ENCODE measurements around the gene DOCK8. TPM values are rescaled to one million over a fixed set of nuclear protein-coding genes. Genes with fewer than 3 reads are reported as not detected.
"Not testable (repeated sequence)": the region's sequence is repeated elsewhere in the genome, so short reads cannot be mapped to it uniquely, and the experiment has no call there.

Gene DOCK8
- total RNA-seq, 2 donors from 2014 or later: 18.7 to 19.3 TPM

DNA sequence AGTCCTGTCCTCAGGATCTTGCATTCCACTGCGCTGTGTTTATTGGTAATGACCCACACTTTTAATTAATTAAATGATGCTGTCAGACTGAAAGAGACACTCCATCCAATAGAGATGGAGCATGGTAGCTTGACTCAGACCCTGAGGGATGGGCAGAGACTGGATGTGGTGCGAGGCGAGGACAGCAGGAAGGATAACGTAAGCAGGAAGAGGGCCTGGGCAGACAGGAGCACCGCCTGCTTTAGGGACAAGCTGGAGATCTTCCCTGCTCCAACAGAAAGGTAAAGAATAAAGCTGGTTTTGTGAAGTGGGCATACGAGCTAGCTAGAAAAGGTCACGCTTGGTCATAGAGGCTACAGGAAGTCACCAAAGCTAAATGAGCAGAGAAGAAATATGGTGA, 3.6 kb upstream of the DOCK8 start:
- ATAC-seq (ENCODE audit: insufficient number of reproducible peaks, low FRiP score, low read depth) (no peak), DNase-seq (ENCODE audit: low spot score) (no peak)
- H3K9me3 ChIP-seq: no peaks in the 10 kb centered on the region
- H3K4me3 ChIP-seq: no peak overlapping the region
- no peaks in the 10 kb centered on the region for H3K36me3 ChIP-seq
- no peaks in the 10 kb centered on the region for H3K27me3 ChIP-seq (replicated peaks; ENCODE audit: insufficient read depth)
- TF ChIP-seq, protein P1, sequence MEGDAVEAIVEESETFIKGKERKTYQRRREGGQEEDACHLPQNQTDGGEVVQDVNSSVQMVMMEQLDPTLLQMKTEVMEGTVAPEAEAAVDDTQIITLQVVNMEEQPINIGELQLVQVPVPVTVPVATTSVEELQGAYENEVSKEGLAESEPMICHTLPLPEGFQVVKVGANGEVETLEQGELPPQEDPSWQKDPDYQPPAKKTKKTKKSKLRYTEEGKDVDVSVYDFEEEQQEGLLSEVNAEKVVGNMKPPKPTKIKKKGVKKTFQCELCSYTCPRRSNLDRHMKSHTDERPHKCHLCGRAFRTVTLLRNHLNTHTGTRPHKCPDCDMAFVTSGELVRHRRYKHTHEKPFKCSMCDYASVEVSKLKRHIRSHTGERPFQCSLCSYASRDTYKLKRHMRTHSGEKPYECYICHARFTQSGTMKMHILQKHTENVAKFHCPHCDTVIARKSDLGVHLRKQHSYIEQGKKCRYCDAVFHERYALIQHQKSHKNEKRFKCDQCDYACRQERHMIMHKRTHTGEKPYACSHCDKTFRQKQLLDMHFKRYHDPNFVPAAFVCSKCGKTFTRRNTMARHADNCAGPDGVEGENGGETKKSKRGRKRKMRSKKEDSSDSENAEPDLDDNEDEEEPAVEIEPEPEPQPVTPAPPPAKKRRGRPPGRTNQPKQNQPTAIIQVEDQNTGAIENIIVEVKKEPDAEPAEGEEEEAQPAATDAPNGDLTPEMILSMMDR (IDR thresholded peaks at IDR 0.05): no peak
- H3K4me1 ChIP-seq (ENCODE audit: control insufficient read depth in 1 of 2, low read depth in 2 of 2): no peaks in the 10 kb centered on the region
- H3K27ac ChIP-seq: no peak overlapping the region

- no peak overlapping the region for H3K4me3 ChIP-seq
- H3K9me3 ChIP-seq: no peaks in the 10 kb centered on the region
- TF ChIP-seq, protein P1 (IDR thresholded peaks at IDR 0.05): no peak
- H3K4me1 ChIP-seq (ENCODE audit: control insufficient read depth in 1 of 2, low read depth in 2 of 2): no peaks in the 10 kb centered on the region
- H3K27ac ChIP-seq: no peak overlapping the region
- no peaks in the 10 kb centered on the region for H3K36me3 ChIP-seq
- ATAC-seq (ENCODE audit: insufficient number of reproducible peaks, low FRiP score, low read depth) (no peak), DNase-seq (ENCODE audit: low spot score) (no peak)
- H3K27me3 ChIP-seq (replicated peaks; ENCODE audit: insufficient read depth): no peaks in the 10 kb centered on the region
These were observed 3.1 kb upstream of the DOCK8 start for GRCh38 chr9:211557-211956.

DNA sequence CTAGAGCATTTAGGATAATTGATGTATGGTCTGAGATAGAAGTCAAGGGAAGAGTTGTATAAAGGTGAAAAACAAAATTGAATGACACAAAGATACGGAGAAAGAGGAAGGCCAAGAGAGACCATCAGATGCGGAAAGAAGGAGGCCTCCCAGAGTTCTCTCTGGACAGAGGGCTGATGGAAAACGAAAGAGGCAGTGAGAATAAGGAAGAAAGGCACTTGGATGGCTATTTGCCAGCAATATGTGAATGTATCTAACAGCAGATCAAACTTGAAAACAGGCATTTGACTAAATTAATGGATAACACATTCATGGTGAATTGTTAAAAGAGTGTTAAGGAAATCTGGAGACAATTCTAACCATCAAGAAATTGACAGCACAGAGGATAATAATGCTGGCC, 2.4 kb upstream of the DOCK8 start:
- no peaks in the 10 kb centered on the region for H3K4me1 ChIP-seq (ENCODE audit: control insufficient read depth in 1 of 2, low read depth in 2 of 2)
- H3K4me3 ChIP-seq: no peak overlapping the region
- H3K9me3 ChIP-seq: no peaks in the 10 kb centered on the region
- ATAC-seq (ENCODE audit: insufficient number of reproducible peaks, low FRiP score, low read depth) (no peak), DNase-seq (ENCODE audit: low spot score) (no peak)
- TF ChIP-seq, protein P1 (IDR thresholded peaks at IDR 0.05): no peak
- H3K27ac ChIP-seq: no peak overlapping the region
- no peaks in the 10 kb centered on the region for H3K27me3 ChIP-seq (replicated peaks; ENCODE audit: insufficient read depth)
- H3K36me3 ChIP-seq: no peaks in the 10 kb centered on the region

DNA sequence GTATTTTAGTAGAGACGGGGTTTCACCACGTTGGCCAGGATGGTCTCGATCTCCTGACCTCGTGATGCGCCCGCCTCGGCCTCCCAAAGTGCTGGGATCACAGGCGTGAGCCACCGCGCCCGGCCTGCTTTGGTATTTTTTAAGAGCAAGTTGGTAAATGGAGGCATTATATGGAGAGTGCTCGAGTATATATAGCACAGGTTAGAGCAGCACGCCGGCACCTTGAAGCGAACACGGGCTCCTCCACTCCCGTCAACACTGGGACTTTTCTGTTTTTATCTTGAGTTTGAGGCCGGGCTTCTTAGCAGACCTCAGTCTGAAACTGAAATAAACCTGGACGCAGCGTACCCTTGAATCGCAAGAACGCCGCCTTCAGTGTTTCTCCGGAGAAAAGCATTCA, 764 bp upstream of the DOCK8 start:
- not testable (repeated sequence) for ATAC-seq (ENCODE audit: insufficient number of reproducible peaks, low FRiP score, low read depth); H3K4me1 ChIP-seq (ENCODE audit: control insufficient read depth in 1 of 2, low read depth in 2 of 2); H3K9me3 ChIP-seq; H3K27me3 ChIP-seq (replicated peaks; ENCODE audit: insufficient read depth); DNase-seq (ENCODE audit: low spot score); H3K36me3 ChIP-seq
- H3K27ac ChIP-seq: peak overlapping the region in 1 of 2 donors; percentile 54
- H3K4me3 ChIP-seq: peak overlapping the region; percentile 68

GRCh38 chr9:214351-214647, 366 bp upstream of the DOCK8 start:
- ATAC-seq (ENCODE audit: insufficient number of reproducible peaks, low FRiP score, low read depth) (no peak), DNase-seq (ENCODE audit: low spot score) (no peak)
- no peaks in the 10 kb centered on the region for H3K36me3 ChIP-seq
- peak overlapping the region; percentile 68 for H3K4me3 ChIP-seq
- H3K27ac ChIP-seq: peak overlapping the region in 1 of 2 donors; percentile 54
- no peaks in the 10 kb centered on the region for H3K27me3 ChIP-seq (replicated peaks; ENCODE audit: insufficient read depth)
- H3K4me1 ChIP-seq (ENCODE audit: control insufficient read depth in 1 of 2, low read depth in 2 of 2): no peaks in the 10 kb centered on the region
- TF ChIP-seq, protein P1 (IDR thresholded peaks at IDR 0.05): no peak
- H3K9me3 ChIP-seq: no peaks in the 10 kb centered on the region

DNA sequence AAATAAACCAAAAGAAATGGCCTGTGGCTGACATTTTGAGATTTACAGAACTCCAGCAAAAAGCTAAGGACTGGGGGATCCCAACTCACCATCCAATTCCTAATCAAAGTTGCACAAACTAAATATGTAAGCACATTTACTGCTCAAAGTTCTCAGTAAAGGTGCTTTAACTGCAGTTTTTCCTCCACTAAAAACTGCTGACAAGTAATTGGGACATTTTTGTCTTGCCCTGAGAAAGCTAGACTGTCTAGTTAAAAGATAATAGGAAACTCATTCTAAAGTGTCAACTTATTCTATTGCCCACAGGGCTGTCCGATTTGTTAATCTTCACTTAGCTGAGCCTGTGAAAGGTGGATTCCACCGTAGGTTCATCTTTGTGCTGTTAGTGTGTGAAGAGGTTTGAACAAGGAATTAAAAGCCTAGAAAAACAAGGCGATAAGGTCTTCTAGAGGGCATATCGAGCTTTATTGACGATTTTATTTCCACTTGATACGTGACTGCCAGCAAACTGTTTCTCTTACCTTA, 1.0 kb downstream of the DOCK8 start:
- no peaks in the 10 kb centered on the region for H3K4me1 ChIP-seq (ENCODE audit: control insufficient read depth in 1 of 2, low read depth in 2 of 2)
- no peak for ATAC-seq (ENCODE audit: insufficient number of reproducible peaks, low FRiP score, low read depth)
- H3K4me3 ChIP-seq: peak overlapping the region; percentile 68
- no peaks in the 10 kb centered on the region for H3K27me3 ChIP-seq (replicated peaks; ENCODE audit: insufficient read depth)
- no peak for DNase-seq (ENCODE audit: low spot score)
- no peaks in the 10 kb centered on the region for H3K36me3 ChIP-seq
- TF ChIP-seq, protein P1 (IDR thresholded peaks at IDR 0.05): no peak
- no peaks in the 10 kb centered on the region for H3K9me3 ChIP-seq
- peak overlapping the region in 1 of 2 donors; percentile 54 for H3K27ac ChIP-seq
